ENCODE measurements around the gene PAM16.

DNA sequence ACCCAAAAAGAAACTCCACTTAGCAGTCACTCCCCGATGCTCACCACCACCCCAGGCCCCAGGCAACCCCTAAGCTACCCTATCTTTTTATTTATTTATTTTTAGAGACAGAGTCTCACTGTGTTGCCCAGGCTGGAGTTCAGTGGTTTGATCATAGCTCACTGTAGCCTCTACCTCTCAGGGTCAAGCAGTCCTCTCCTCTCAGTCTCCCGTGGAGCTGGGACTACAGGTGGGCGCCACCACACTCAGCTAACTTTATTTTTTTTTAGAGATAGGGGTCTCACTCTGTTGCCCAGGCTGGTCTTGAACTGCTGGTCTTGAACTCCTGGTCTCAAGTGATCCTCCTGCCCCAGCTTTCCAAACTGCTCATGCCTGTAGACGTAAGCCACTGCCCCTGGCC lies 49.9 kb downstream of the PAM16 start:
- TF ChIP-seq, protein P1, sequence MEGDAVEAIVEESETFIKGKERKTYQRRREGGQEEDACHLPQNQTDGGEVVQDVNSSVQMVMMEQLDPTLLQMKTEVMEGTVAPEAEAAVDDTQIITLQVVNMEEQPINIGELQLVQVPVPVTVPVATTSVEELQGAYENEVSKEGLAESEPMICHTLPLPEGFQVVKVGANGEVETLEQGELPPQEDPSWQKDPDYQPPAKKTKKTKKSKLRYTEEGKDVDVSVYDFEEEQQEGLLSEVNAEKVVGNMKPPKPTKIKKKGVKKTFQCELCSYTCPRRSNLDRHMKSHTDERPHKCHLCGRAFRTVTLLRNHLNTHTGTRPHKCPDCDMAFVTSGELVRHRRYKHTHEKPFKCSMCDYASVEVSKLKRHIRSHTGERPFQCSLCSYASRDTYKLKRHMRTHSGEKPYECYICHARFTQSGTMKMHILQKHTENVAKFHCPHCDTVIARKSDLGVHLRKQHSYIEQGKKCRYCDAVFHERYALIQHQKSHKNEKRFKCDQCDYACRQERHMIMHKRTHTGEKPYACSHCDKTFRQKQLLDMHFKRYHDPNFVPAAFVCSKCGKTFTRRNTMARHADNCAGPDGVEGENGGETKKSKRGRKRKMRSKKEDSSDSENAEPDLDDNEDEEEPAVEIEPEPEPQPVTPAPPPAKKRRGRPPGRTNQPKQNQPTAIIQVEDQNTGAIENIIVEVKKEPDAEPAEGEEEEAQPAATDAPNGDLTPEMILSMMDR (IDR thresholded peaks at IDR 0.05) = no peak
- TF ChIP-seq, protein P2, sequence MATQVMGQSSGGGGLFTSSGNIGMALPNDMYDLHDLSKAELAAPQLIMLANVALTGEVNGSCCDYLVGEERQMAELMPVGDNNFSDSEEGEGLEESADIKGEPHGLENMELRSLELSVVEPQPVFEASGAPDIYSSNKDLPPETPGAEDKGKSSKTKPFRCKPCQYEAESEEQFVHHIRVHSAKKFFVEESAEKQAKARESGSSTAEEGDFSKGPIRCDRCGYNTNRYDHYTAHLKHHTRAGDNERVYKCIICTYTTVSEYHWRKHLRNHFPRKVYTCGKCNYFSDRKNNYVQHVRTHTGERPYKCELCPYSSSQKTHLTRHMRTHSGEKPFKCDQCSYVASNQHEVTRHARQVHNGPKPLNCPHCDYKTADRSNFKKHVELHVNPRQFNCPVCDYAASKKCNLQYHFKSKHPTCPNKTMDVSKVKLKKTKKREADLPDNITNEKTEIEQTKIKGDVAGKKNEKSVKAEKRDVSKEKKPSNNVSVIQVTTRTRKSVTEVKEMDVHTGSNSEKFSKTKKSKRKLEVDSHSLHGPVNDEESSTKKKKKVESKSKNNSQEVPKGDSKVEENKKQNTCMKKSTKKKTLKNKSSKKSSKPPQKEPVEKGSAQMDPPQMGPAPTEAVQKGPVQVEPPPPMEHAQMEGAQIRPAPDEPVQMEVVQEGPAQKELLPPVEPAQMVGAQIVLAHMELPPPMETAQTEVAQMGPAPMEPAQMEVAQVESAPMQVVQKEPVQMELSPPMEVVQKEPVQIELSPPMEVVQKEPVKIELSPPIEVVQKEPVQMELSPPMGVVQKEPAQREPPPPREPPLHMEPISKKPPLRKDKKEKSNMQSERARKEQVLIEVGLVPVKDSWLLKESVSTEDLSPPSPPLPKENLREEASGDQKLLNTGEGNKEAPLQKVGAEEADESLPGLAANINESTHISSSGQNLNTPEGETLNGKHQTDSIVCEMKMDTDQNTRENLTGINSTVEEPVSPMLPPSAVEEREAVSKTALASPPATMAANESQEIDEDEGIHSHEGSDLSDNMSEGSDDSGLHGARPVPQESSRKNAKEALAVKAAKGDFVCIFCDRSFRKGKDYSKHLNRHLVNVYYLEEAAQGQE (IDR thresholded peaks at IDR 0.05; ENCODE audit: insufficient read depth in 1 of 2, low read depth in 2 of 2, low read length in 1 of 2) = no peak
- no peak for TF ChIP-seq POLR2AphosphoS5 (IDR thresholded peaks at IDR 0.05; ENCODE audit: low read depth, low read length)

Measured in Panc1 (cell line).